Stomach (tissue), 4 donors: ENCODE results near the gene DPYSL5.

Experiments
- POLR2A ChIP-seq, 4 donors: fragments of 450-650 bp; IDR thresholded peaks; one replicate each; pipeline ENCODE4 v1.6.1; 2016; ENCODE audit warnings: antibody characterized with exemption in 4 of 4, control low read depth in 2 of 4, mild to moderate bottlenecking in 1 of 4, moderate library complexity in 1 of 4
- POLR2AphosphoS5 ChIP-seq, 3 donors: sonication (generic); formaldehyde crosslinking; IDR thresholded peaks; one replicate each; pipeline ENCODE4 v1.6.1; 2016; ENCODE audit warnings: antibody characterized with exemption in 3 of 3
- TF ChIP-seq, protein P1 (sequence below), 7 experiments: fragments of 450-650 bp in 4 of 7; fragments of 200-600 bp in 3 of 7; sonication (generic) in 3 of 7; IDR thresholded peaks; one replicate each; pipeline ENCODE4 v1.5.1; 2016 to 2019; ENCODE audit warnings: antibody characterized with exemption in 7 of 7, control low read depth in 2 of 7, mild to moderate bottlenecking in 1 of 7

DNA sequence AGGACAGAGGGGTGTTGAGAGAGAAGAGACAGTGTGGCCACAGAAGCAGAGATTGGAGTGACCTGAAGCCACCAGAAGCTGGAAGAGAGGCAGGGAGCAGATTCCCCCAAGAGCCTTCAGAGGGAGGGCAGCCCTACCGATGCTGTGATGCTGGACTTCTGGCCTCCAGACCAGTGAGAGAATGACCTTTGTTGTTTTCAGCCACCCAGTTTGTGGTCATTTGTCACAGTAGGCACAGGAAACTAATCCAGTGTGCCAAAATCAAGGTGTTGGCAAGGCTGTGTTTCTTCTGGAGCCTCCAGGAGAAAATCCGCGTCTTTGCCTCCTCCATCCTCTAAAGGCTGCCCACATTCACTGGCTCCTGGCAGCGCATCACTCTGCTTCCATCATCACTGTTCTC, 137.9 kb downstream of the DPYSL5 start:
- TF ChIP-seq, protein P1, sequence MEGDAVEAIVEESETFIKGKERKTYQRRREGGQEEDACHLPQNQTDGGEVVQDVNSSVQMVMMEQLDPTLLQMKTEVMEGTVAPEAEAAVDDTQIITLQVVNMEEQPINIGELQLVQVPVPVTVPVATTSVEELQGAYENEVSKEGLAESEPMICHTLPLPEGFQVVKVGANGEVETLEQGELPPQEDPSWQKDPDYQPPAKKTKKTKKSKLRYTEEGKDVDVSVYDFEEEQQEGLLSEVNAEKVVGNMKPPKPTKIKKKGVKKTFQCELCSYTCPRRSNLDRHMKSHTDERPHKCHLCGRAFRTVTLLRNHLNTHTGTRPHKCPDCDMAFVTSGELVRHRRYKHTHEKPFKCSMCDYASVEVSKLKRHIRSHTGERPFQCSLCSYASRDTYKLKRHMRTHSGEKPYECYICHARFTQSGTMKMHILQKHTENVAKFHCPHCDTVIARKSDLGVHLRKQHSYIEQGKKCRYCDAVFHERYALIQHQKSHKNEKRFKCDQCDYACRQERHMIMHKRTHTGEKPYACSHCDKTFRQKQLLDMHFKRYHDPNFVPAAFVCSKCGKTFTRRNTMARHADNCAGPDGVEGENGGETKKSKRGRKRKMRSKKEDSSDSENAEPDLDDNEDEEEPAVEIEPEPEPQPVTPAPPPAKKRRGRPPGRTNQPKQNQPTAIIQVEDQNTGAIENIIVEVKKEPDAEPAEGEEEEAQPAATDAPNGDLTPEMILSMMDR (IDR thresholded peaks at IDR 0.05), result no peak
- TF ChIP-seq POLR2AphosphoS5 (IDR thresholded peaks at IDR 0.05), result no peak
- no peak for TF ChIP-seq POLR2A (IDR thresholded peaks at IDR 0.05)
